Endothelial cell (in vitro differentiated cells): Measurements from ENCODE around the gene PAM. TPM values are rescaled to one million over a fixed set of nuclear protein-coding genes. Genes with fewer than 3 reads are reported as not detected.
A peak's percentile ranks its signal among the peaks of the same experiment; 100 is the strongest.

Source experiments
- DNase-seq: peaks from one replicate; pipeline ENCODE4 v3.0.0; 2021; ENCODE audit warnings: low spot score
- H3K27ac Mint-ChIP-seq: one replicate; pipeline ENCODE4 v1.8.0; 2021; ENCODE audit warnings: mixed read lengths, inconsistent platforms; ENCODE audit not compliant: unreplicated experiment
- H3K27me3 Mint-ChIP-seq: one replicate; pipeline ENCODE4 v1.8.0; 2021; ENCODE audit warnings: mild to moderate bottlenecking, moderate library complexity, mixed read lengths, inconsistent platforms; ENCODE audit not compliant: unreplicated experiment
- H3K36me3 Mint-ChIP-seq: one replicate; pipeline ENCODE4 v1.8.0; 2021; ENCODE audit warnings: mild to moderate bottlenecking, low read depth, mixed read lengths, inconsistent platforms; ENCODE audit not compliant: unreplicated experiment
- H3K4me1 Mint-ChIP-seq: one replicate; pipeline ENCODE4 v1.8.0; 2021; ENCODE audit warnings: mild to moderate bottlenecking, mixed read lengths, inconsistent platforms; ENCODE audit not compliant: unreplicated experiment
- H3K4me3 Mint-ChIP-seq: one replicate; pipeline ENCODE4 v1.8.0; 2021; ENCODE audit warnings: mild to moderate bottlenecking, mixed read lengths, inconsistent platforms; ENCODE audit not compliant: unreplicated experiment
- H3K9me3 Mint-ChIP-seq: one replicate; pipeline ENCODE4 v1.8.0; 2021; ENCODE audit warnings: mixed read lengths, inconsistent platforms; ENCODE audit not compliant: unreplicated experiment
- total RNA-seq: library from RNA; stranded (reverse); fragmentation: NEBNext Ultra II Directional; extraction: Animal tissue kit (Norgen Biotek cat#: 25700); gene quantifications from one replicate; pipeline ENCODE4 v1.2.1, GENCODE V29; 2021; ENCODE audit not compliant: unreplicated experiment
- TF ChIP-seq, protein P1 (sequence below): fragments of 200-600 bp; sonication (generic); IDR thresholded peaks from one replicate; pipeline ENCODE4 v1.5.0; 2021; ENCODE audit warnings: antibody characterized with exemption; ENCODE audit not compliant: unreplicated experiment

Gene PAM
- total RNA-seq, 1 donor from 2014 or later: 255 TPM

DNA sequence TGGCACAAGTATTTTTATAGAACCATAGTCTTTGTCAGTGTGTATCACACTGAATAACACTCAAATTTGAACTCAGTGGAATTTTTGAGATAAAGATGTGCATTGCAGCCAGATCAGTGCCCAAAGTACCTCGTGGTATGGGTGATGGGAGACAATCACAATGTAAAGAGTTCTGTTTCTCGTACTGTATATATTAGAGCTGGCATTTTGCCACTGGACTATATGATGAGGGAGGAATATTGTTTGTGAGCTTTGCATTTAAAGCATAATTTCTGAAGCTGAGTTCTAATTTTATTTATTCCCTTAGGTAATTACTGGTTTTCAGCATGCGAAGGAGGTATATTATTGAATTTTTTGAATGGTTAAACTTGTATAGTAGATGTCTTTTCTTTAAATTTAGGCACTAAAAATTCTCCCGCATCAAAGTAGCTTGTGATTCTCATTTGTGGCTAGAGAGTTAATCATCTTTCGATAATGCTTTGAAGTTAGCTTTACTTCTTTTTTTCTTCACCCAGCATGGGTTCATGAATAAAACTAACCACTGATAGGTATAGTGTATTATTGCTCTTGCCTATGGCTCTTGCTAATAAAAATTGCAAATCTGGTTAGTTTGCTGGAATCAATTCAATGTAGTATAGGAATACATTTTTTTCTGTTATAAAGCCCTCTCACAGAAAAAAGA is 43.1 kb downstream of the PAM start:
- TF ChIP-seq, protein P1, sequence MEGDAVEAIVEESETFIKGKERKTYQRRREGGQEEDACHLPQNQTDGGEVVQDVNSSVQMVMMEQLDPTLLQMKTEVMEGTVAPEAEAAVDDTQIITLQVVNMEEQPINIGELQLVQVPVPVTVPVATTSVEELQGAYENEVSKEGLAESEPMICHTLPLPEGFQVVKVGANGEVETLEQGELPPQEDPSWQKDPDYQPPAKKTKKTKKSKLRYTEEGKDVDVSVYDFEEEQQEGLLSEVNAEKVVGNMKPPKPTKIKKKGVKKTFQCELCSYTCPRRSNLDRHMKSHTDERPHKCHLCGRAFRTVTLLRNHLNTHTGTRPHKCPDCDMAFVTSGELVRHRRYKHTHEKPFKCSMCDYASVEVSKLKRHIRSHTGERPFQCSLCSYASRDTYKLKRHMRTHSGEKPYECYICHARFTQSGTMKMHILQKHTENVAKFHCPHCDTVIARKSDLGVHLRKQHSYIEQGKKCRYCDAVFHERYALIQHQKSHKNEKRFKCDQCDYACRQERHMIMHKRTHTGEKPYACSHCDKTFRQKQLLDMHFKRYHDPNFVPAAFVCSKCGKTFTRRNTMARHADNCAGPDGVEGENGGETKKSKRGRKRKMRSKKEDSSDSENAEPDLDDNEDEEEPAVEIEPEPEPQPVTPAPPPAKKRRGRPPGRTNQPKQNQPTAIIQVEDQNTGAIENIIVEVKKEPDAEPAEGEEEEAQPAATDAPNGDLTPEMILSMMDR: no peak
- Mint-ChIP-seq H3K4me3 (no peak overlapping the region), H3K9me3 (no peaks in the 10 kb centered on the region), H3K36me3 (peaks cover 4% of the 10 kb centered on the region), H3K4me1 (peaks cover 23% of the 10 kb centered on the region), H3K27ac (peak overlapping the region; percentile 38), H3K27me3 (no peaks in the 10 kb centered on the region)
- DNase-seq: no peak

DNA sequence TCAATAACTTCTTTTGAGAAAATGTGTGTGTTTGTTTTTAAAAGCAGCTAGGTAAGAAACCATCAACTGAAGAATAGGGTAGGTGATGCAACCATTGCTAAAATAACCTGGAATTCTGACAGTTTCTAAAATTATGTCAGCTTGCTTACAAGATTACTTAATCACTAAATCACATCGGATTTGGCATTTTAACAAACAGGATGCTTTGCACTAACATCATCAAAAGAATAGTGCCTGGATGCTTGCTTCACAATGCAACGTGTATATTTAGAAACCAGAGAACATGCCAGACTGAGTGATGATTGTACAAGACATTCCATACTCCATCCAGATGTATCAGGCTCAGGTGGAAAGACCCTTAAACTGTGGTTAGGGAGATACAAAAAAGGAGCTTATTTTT is 43.9 kb downstream of the PAM start:
- Mint-ChIP-seq H3K27me3 (no peaks in the 10 kb centered on the region), H3K4me1 (peaks cover 24% of the 10 kb centered on the region), H3K36me3 (peaks cover 4% of the 10 kb centered on the region), H3K27ac (no peak overlapping the region), H3K9me3 (no peaks in the 10 kb centered on the region), H3K4me3 (no peak overlapping the region)
- TF ChIP-seq, protein P1: no peak
- DNase-seq: no peak

DNA sequence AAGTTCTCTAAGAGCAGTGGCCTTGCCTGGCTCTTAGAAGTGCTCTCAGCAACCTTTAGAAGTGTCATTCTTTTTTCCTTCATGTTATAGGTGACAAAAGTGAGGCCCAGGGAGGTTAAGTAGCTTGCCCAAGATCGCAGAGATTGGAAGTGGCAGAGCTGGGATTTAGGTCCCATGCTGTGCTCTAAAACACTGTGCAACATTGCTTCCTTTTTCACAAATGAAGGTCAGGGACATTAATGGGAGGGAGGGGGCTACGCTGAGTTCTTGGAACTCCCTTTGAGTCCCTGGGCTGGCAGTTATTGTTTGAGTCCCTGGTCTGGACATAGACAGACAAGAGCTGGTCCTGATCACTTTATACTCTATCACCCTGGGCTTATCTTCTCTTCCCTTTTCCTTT is 45.3 kb downstream of the PAM start:
- no peaks in the 10 kb centered on the region for H3K27me3 Mint-ChIP-seq
- H3K9me3 Mint-ChIP-seq: no peaks in the 10 kb centered on the region
- H3K4me1 Mint-ChIP-seq: peaks cover 24% of the 10 kb centered on the region
- no peak overlapping the region for H3K4me3 Mint-ChIP-seq
- no peak overlapping the region for H3K27ac Mint-ChIP-seq
- H3K36me3 Mint-ChIP-seq: peaks cover 4% of the 10 kb centered on the region
- TF ChIP-seq, protein P1: no peak
- DNase-seq: no peak

DNA sequence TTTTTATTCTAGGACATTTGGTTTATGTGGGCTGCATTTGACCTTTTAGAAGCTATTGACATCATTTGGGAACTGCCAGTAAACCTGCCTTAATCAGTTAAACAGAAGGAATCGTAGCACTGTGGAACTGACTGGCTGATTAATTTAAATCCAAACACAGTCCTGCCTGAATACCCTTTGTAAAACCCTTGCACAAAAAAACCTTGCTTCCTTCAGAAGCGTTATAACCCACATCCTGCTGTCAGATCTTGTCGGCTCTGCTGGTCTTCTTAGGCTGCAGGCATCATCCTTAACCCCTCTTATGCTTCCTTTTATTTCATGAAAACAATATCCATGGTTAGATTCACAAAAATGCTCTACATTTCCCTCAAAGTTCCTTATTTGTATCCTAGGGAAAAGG is 46.3 kb downstream of the PAM start:
- Mint-ChIP-seq H3K36me3 (peaks cover 4% of the 10 kb centered on the region), H3K27ac (no peak overlapping the region), H3K4me1 (peaks cover 24% of the 10 kb centered on the region), H3K9me3 (no peaks in the 10 kb centered on the region), H3K4me3 (no peak overlapping the region), H3K27me3 (no peaks in the 10 kb centered on the region)
- TF ChIP-seq, protein P1: no peak
- DNase-seq: no peak

DNA sequence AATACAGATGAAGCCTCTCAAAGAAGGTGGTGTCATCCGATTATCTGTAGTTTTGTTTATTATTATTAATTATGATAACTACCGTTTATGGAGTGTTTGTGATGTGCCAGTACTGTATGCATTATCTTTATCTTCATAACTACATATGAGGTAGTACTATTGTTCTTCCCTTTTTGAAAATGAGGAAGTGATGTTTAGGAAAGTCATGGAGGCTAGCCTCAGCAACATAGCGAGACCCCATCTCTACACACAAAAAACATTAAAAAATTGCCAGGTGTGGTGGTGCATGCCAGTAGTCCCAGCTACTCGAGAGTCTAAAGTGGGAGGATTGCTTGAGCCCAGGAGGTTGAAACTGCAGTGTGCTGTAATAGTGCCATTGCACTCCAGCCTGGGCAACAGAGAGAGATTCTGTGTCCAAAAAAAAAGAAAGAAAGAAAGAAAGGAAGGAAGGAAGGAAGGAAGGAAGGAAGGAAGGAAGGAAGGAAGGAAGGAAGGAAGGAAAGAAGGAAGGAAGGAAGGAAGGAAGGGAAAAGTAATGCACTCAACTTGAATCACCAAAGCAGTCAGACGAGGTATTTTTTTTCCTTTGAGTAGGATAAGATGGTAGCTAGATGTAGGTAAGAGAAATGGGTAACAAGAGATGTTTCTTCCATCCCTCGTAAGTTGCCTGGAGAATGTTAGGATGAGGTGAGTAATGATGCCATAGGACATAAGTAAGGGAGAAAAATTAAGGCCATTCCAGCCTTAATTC is 47.8 kb downstream of the PAM start:
- DNase-seq: no peak
- TF ChIP-seq, protein P1: no peak
- no peaks in the 10 kb centered on the region for H3K9me3 Mint-ChIP-seq
- H3K4me3 Mint-ChIP-seq: no peak overlapping the region
- H3K27me3 Mint-ChIP-seq: no peaks in the 10 kb centered on the region
- H3K36me3 Mint-ChIP-seq: peaks cover 4% of the 10 kb centered on the region
- H3K27ac Mint-ChIP-seq: no peak overlapping the region
- H3K4me1 Mint-ChIP-seq: peaks cover 32% of the 10 kb centered on the region
